ENCODE measurements around the gene KAT14. TPM values are rescaled to one million over a fixed set of nuclear protein-coding genes. Genes with fewer than 3 reads are reported as not detected.
A peak's percentile ranks its signal among the peaks of the same experiment; 100 is the strongest.
"Not testable (repeated sequence)": the region's sequence is repeated elsewhere in the genome, so short reads cannot be mapped to it uniquely, and the experiment has no call there.

Gene KAT14
- polyA plus RNA-seq, 1 donor from 2014 or later, result 19.4 TPM

GRCh38 chr20:18180366-18180765 is 42.7 kb downstream of the KAT14 start:
- peaks cover 21% of the 10 kb centered on the region for H3K36me3 Mint-ChIP-seq

GRCh38 chr20:18180815-18181214 is 43.2 kb downstream of the KAT14 start:
- peaks cover 0 to 5% (median 4%) of the 10 kb centered on the region in 3 donors for H3K9me3 Mint-ChIP-seq

More at GRCh38 chr20:18180366-18180765, 42.7 kb downstream of the KAT14 start:
- H3K4me1 Mint-ChIP-seq, H3K4me3 Mint-ChIP-seq, H3K27me3 Mint-ChIP-seq, H3K9me3 Mint-ChIP-seq, H3K27ac Mint-ChIP-seq: not testable (repeated sequence)

GRCh38 chr20:18187020-18187419 is 49.4 kb downstream of the KAT14 start:
- Mint-ChIP-seq H3K36me3 (peaks cover 10% of the 10 kb centered on the region), H3K4me3 (no peak overlapping the region), H3K9me3 (no peaks in the 10 kb centered on the region), H3K27me3 (no peaks in the 10 kb centered on the region), H3K4me1 (no peaks in the 10 kb centered on the region), H3K27ac (peak overlapping the region in 1 of 3 donors; percentile 5)

More at GRCh38 chr20:18180815-18181214, 43.2 kb downstream of the KAT14 start:
- Mint-ChIP-seq H3K4me1 (no peaks in the 10 kb centered on the region), H3K27ac (no peak overlapping the region), H3K27me3 (no peaks in the 10 kb centered on the region), H3K36me3 (peaks cover 19% of the 10 kb centered on the region), H3K4me3 (no peak overlapping the region)

GRCh38 chr20:18188434-18188833 is 50.8 kb downstream of the KAT14 start:
- no peak overlapping the region for H3K4me3 Mint-ChIP-seq
- H3K27ac Mint-ChIP-seq, result no peak overlapping the region
- H3K36me3 Mint-ChIP-seq, result peaks cover 8% of the 10 kb centered on the region
- H3K4me1 Mint-ChIP-seq, result no peaks in the 10 kb centered on the region
- no peaks in the 10 kb centered on the region for H3K9me3 Mint-ChIP-seq
- no peaks in the 10 kb centered on the region for H3K27me3 Mint-ChIP-seq

- Mint-ChIP-seq H3K9me3 (no peaks in the 10 kb centered on the region), H3K4me1 (no peaks in the 10 kb centered on the region), H3K4me3 (no peak overlapping the region), H3K27me3 (no peaks in the 10 kb centered on the region), H3K36me3 (peaks cover 4% of the 10 kb centered on the region), H3K27ac (no peak overlapping the region)
Observed at GRCh38 chr20:18190338-18191233, 52.9 kb downstream of the KAT14 start.

- H3K27me3 Mint-ChIP-seq, result no peaks in the 10 kb centered on the region
- no peak overlapping the region for H3K27ac Mint-ChIP-seq
- peaks cover 7% of the 10 kb centered on the region for H3K36me3 Mint-ChIP-seq
- no peaks in the 10 kb centered on the region for H3K4me1 Mint-ChIP-seq
- H3K9me3 Mint-ChIP-seq, result no peaks in the 10 kb centered on the region
- no peak overlapping the region for H3K4me3 Mint-ChIP-seq
Observed at GRCh38 chr20:18191306-18191705, 53.6 kb downstream of the KAT14 start.

- not testable (repeated sequence) for H3K4me3 Mint-ChIP-seq, H3K27me3 Mint-ChIP-seq, H3K36me3 Mint-ChIP-seq, H3K9me3 Mint-ChIP-seq, H3K4me1 Mint-ChIP-seq, H3K27ac Mint-ChIP-seq
Observed at GRCh38 chr20:18194461-18194860, 56.8 kb downstream of the KAT14 start.

GRCh38 chr20:18195931-18196330 is 58.3 kb downstream of the KAT14 start:
- no peaks in the 10 kb centered on the region for H3K4me1 Mint-ChIP-seq
- H3K4me3 Mint-ChIP-seq, result no peak overlapping the region
- no peak overlapping the region for H3K27ac Mint-ChIP-seq
- no peaks in the 10 kb centered on the region for H3K27me3 Mint-ChIP-seq
- H3K36me3 Mint-ChIP-seq, result peaks cover 4% of the 10 kb centered on the region
- H3K9me3 Mint-ChIP-seq, result no peaks in the 10 kb centered on the region

GRCh38 chr20:18197382-18198070 is 59.9 kb downstream of the KAT14 start:
- H3K4me1 Mint-ChIP-seq, result no peaks in the 10 kb centered on the region
- H3K9me3 Mint-ChIP-seq, result peaks cover 2 to 8% (median 3%) of the 10 kb centered on the region in 3 donors
- no peak overlapping the region for H3K27ac Mint-ChIP-seq
- H3K27me3 Mint-ChIP-seq, result no peaks in the 10 kb centered on the region
- H3K36me3 Mint-ChIP-seq, result peaks cover 7% of the 10 kb centered on the region
- H3K4me3 Mint-ChIP-seq, result peak overlapping the region in 1 of 4 donors; percentile 39

- Mint-ChIP-seq H3K9me3 (peaks cover 2 to 8% (median 3%) of the 10 kb centered on the region in 3 donors), H3K27me3 (no peaks in the 10 kb centered on the region), H3K36me3 (peaks cover 4% of the 10 kb centered on the region), H3K27ac (no peak overlapping the region), H3K4me3 (no peak overlapping the region), H3K4me1 (no peaks in the 10 kb centered on the region)
Observed at GRCh38 chr20:18202966-18203365, 65.3 kb downstream of the KAT14 start.

GRCh38 chr20:18203700-18204099 is 66.0 kb downstream of the KAT14 start:
- H3K4me3 Mint-ChIP-seq, H3K27ac Mint-ChIP-seq, H3K4me1 Mint-ChIP-seq, H3K9me3 Mint-ChIP-seq, H3K27me3 Mint-ChIP-seq, H3K36me3 Mint-ChIP-seq: not testable (repeated sequence)

GRCh38 chr20:18213002-18213401 is 75.3 kb downstream of the KAT14 start:
- no peak overlapping the region for H3K27ac Mint-ChIP-seq
- no peaks in the 10 kb centered on the region for H3K4me1 Mint-ChIP-seq
- H3K9me3 Mint-ChIP-seq, result no peaks in the 10 kb centered on the region
- no peaks in the 10 kb centered on the region for H3K27me3 Mint-ChIP-seq
- H3K4me3 Mint-ChIP-seq, result no peak overlapping the region
- H3K36me3 Mint-ChIP-seq, result no peaks in the 10 kb centered on the region

GRCh38 chr20:18215566-18215965 is 77.9 kb downstream of the KAT14 start:
- no peaks in the 10 kb centered on the region for H3K9me3 Mint-ChIP-seq
- no peaks in the 10 kb centered on the region for H3K36me3 Mint-ChIP-seq
- H3K4me1 Mint-ChIP-seq, result no peaks in the 10 kb centered on the region

GRCh38 chr20:18218280-18218679 is 80.6 kb downstream of the KAT14 start:
- no peak overlapping the region for H3K4me3 Mint-ChIP-seq
- H3K4me1 Mint-ChIP-seq, result no peaks in the 10 kb centered on the region
- no peaks in the 10 kb centered on the region for H3K36me3 Mint-ChIP-seq
- H3K27ac Mint-ChIP-seq, result peak overlapping the region in 1 of 3 donors; percentile 1
- H3K27me3 Mint-ChIP-seq, result peaks cover 5% of the 10 kb centered on the region
- no peaks in the 10 kb centered on the region for H3K9me3 Mint-ChIP-seq

More at GRCh38 chr20:18215566-18215965, 77.9 kb downstream of the KAT14 start:
- no peak overlapping the region for H3K4me3 Mint-ChIP-seq
- peaks cover 1% of the 10 kb centered on the region for H3K27me3 Mint-ChIP-seq
- H3K27ac Mint-ChIP-seq, result no peak overlapping the region

- no peaks in the 10 kb centered on the region for H3K4me1 Mint-ChIP-seq
- no peak overlapping the region for H3K4me3 Mint-ChIP-seq
- no peaks in the 10 kb centered on the region for H3K36me3 Mint-ChIP-seq
- H3K27me3 Mint-ChIP-seq, result peaks cover 5% of the 10 kb centered on the region
- H3K27ac Mint-ChIP-seq, result no peak overlapping the region
- no peaks in the 10 kb centered on the region for H3K9me3 Mint-ChIP-seq
Observed at GRCh38 chr20:18223409-18223808, 85.7 kb downstream of the KAT14 start.

All from IgD-negative memory B cell (primary cell).